CD4-positive, alpha-beta T cell (primary cell): Measurements from ENCODE around the gene MAL. TPM values are rescaled to one million over a fixed set of nuclear protein-coding genes. Genes with fewer than 3 reads are reported as not detected.
A peak's percentile ranks its signal among the peaks of the same experiment; 100 is the strongest.

Source experiments
- ATAC-seq: fragments of 200-7000 bp; cut with Tn5 transposase; one replicate; pipeline ENCODE4 v1.10.0; 2022; ENCODE audit warnings: mild to moderate bottlenecking; ENCODE audit not compliant: poor library complexity
- CTCF ChIA-PET: fragments of 350-600 bp; sonication (Branson Sonifier 250); formaldehyde crosslinking; loops from one replicate; lab custom pipeline; 2021; ENCODE audit warnings: antibody characterized with exemption, inconsistent platforms; lab: Charles Lee
- POLR2A ChIA-PET: fragments of 350-600 bp; sonication (Branson Sonifier 250); formaldehyde crosslinking; loops from one replicate; lab custom pipeline; 2021; ENCODE audit warnings: antibody characterized with exemption, inconsistent platforms; lab: Charles Lee
- DNase-seq, 14 experiments: peaks; one replicate each; pipeline ENCODE4 v3.0.0-alpha.2; 2013 to 2020; ENCODE audit warnings: mixed read lengths in 2 of 14
- H3K27ac ChIP-seq, 2 donors: one replicate each; pipeline versions ENCODE4 v1.5.1 to v1.7.0; 2013; ENCODE audit warnings: low read length in 2 of 2, low read depth in 1 of 2, mild to moderate bottlenecking in 1 of 2
- H3K27me3 ChIP-seq, 2 experiments: 1 replicate in 1 of 2; 2 replicates in 1 of 2; pipeline versions ENCODE4 v1.6.1 to v1.7.0; 2013; ENCODE audit warnings: low read length in 2 of 2, control low read depth in 1 of 2, mild to moderate bottlenecking in 1 of 2, moderate library complexity in 1 of 2; ENCODE audit not compliant: insufficient read depth in 2 of 2, control insufficient read depth in 1 of 2
- H3K36me3 ChIP-seq: one replicate; pipeline ENCODE4 v1.6.1; 2013; ENCODE audit warnings: low read length, control low read depth; ENCODE audit not compliant: insufficient read depth
- H3K4me1 ChIP-seq: one replicate; pipeline ENCODE4 v1.6.1; 2013; ENCODE audit warnings: low read length, control low read depth; ENCODE audit not compliant: insufficient read depth
- H3K4me3 ChIP-seq: one replicate; pipeline ENCODE4 v1.5.1; 2013; ENCODE audit warnings: mild to moderate bottlenecking, low read length, moderate library complexity
- H3K9me3 ChIP-seq, 2 experiments: 1 replicate in 1 of 2; 2 replicates in 1 of 2; pipeline versions ENCODE4 v1.6.1 to v1.7.0; 2013; ENCODE audit warnings: low read length in 2 of 2, mild to moderate bottlenecking in 2 of 2, control low read depth in 1 of 2, moderate library complexity in 1 of 2; ENCODE audit not compliant: control insufficient read depth in 1 of 2, insufficient read depth in 1 of 2
- H3K27ac Mint-ChIP-seq: one replicate; pipeline ENCODE4 v1.8.0; 2020; ENCODE audit warnings: mixed read lengths
- H3K27me3 Mint-ChIP-seq: one replicate; pipeline ENCODE4 v1.8.0; 2021; ENCODE audit warnings: mixed read lengths
- H3K36me3 Mint-ChIP-seq: one replicate; pipeline ENCODE4 v1.8.0; 2021; ENCODE audit warnings: low read depth, mixed read lengths
- H3K4me1 Mint-ChIP-seq: one replicate; pipeline ENCODE4 v1.8.0; 2021; ENCODE audit warnings: low read depth, mixed read lengths
- H3K4me3 Mint-ChIP-seq: one replicate; pipeline ENCODE4 v1.8.0; 2020; ENCODE audit warnings: mild to moderate bottlenecking, mixed read lengths
- H3K9me3 Mint-ChIP-seq: one replicate; pipeline ENCODE4 v1.8.0; 2020; ENCODE audit warnings: mixed read lengths
- CTCF ChIP-seq: fragments of 200-600 bp; IDR thresholded peaks from one replicate; pipeline ENCODE4 v1.8.0; 2022; ENCODE audit warnings: antibody characterized with exemption, mild to moderate bottlenecking
- intact Hi-C, 2 experiments: fragments of 100-400 bp; cut with DNase I in 1 of 2; cut with micrococcal nuclease in 1 of 2; formaldehyde crosslinking; loops; one replicate each; pipeline versions ENCODE4 v1.15.1 to v1.9.0; 2023 to 2025; cut with DNase I, micrococcal nuclease
- total RNA-seq, 174 experiments: library from RNA in 2 of 174; stranded (reverse) in 2 of 174; gene quantifications; one replicate each; pipeline ENCODE4 v1.2.3 and lab custom pipeline; 2021 to 2026

The MAL gene
- total RNA-seq, 2 experiments from 2014 or later: 101 to 102 TPM

DNA sequence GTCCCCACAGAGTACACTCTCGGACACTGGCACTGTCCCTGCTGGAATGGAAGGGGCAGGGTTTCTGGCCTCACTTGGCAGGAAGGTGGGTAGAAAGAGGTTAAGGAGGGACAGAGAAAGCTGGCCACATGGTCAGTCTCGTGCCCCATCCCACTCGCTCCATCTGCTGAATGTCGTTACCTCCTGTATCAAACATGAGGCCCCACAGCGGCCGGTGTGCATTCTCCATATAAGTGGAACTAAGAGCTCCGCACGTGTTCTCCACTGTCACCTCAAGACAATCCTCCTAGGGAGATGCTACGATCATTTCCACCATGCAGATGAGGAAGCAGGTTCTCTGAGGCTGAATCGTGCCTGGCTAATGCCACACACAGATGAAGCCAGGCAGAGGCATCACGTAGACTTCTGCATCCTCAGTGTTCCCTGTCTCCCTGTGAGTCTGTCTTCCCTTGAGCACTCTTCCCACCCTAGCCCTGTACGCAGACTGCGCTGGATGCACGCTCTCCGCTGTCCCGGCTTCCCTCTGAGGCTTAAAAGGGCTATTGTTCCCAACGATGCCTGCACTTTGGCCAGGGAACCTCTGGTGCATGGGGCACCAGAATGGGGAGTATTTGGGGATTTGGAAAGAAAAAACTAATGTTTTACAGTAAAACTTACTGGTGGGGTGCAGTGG, 35.1 kb downstream of the MAL start:
- H3K36me3 Mint-ChIP-seq: no peaks in the 10 kb centered on the region
- TF ChIP-seq CTCF: no peak
- Histone ChIP-seq H3K27ac (no peak overlapping the region), H3K36me3 (no peaks in the 10 kb centered on the region), H3K27me3 (no peaks in the 10 kb centered on the region), H3K4me1 (peaks cover 51% of the 10 kb centered on the region), H3K4me3 (no peak overlapping the region), H3K9me3 (no peaks in the 10 kb centered on the region)
- intact Hi-C loops: no loop called here
- H3K4me3 Mint-ChIP-seq: no peak overlapping the region
- ATAC-seq: no peak
- ChIA-PET POLR2A (interaction anchor here (0.7 to 17.1 kb wide), 3 partner anchors 13 to 36 kb away, joined by 3 to 295 read pairs (median 43); partner anchors contain the start of gene MAL), CTCF (no interaction called here)
- H3K4me1 Mint-ChIP-seq: peaks cover 59% of the 10 kb centered on the region
- no peak for DNase-seq
- no peaks in the 10 kb centered on the region for H3K27me3 Mint-ChIP-seq
- no peaks in the 10 kb centered on the region for H3K9me3 Mint-ChIP-seq
- H3K27ac Mint-ChIP-seq: no peak overlapping the region

DNA sequence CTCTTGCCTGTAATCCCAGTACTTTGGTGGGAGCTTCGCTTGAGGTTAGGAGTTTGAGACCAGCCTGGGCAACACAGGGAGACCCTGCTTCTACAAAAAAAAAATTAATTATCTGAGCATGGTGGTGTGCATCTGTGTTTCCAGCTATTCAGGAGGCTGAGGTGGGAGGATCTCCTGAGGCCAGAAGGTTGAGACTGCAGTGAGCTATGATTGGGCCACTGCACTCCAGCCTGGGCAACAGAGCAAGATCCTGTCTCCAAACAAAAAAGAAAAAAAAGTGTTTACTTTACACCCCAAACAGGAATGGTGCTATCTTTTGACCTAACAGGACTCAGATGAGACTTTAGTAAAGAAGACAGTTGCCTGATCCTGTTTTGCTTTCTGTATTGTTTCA, 35.6 kb downstream of the MAL start:
- TF ChIP-seq CTCF: no peak
- H3K4me1 Mint-ChIP-seq: peaks cover 53% of the 10 kb centered on the region
- no peak for ATAC-seq

DNA sequence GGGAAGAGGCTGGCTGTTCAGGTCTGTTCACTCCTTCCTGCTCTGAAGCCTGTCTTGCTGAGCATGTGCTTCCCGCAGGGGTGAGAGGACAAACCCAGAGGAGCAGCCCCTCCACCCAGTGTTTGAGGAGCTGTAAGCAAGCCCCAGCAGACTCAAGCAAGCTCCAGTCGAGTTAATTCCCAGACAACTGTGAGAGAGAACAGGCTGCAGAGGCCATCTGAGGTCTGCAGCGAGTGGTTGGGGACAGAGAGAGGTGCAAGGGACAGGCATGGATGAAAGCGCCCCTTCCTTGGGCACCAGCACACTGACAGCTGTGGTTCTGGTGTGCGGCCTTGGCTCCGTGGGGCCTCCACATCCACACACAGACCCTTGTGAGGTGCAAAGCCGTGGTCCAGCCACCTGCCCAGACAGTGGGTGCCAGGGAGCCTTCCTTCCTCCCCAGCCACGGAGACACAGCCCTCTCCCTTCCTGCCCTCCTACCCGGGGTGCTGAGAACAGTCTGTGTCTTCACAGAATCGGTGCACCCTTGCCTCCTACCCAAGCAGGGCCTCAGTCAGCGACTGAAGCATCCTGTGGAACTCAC, 36.2 kb downstream of the MAL start:
- Histone ChIP-seq H3K4me1 (peaks cover 40% of the 10 kb centered on the region), H3K4me3 (no peak overlapping the region), H3K27ac (peak overlapping the region in 1 of 2 donors; percentile 40), H3K36me3 (no peaks in the 10 kb centered on the region), H3K27me3 (no peaks in the 10 kb centered on the region), H3K9me3 (no peaks in the 10 kb centered on the region)
- TF ChIP-seq CTCF: no peak
- ChIA-PET POLR2A (interaction anchor here (1.5 to 17.1 kb wide), 6 partner anchors 8 to 39 kb away, joined by 5 to 295 read pairs (median 23); partner anchors contain the start of gene MAL), CTCF (interaction anchor here (1.3 to 4.0 kb wide), 3 partner anchors 15 to 39 kb away, joined by 5 to 26 read pairs (median 12); no protein-coding TSS in a partner anchor)
- peak in 5 of 14 experiments; percentile 26 to 51 (median 33) for DNase-seq
- peak overlapping the region; percentile 80 for H3K27ac Mint-ChIP-seq
- no peaks in the 10 kb centered on the region for H3K36me3 Mint-ChIP-seq
- peak; percentile 67 for ATAC-seq
- no peaks in the 10 kb centered on the region for H3K9me3 Mint-ChIP-seq
- no peak overlapping the region for H3K4me3 Mint-ChIP-seq
- no peaks in the 10 kb centered on the region for H3K27me3 Mint-ChIP-seq
- H3K4me1 Mint-ChIP-seq: peaks cover 48% of the 10 kb centered on the region
- intact Hi-C loops: no loop called here

More for the DNA sequence above, 35.6 kb downstream of the MAL start:
- H3K27ac ChIP-seq: no peak overlapping the region
- no peaks in the 10 kb centered on the region for H3K27me3 ChIP-seq
- DNase-seq: no peak
- H3K36me3 Mint-ChIP-seq: no peaks in the 10 kb centered on the region
- H3K27me3 Mint-ChIP-seq: no peaks in the 10 kb centered on the region
- H3K36me3 ChIP-seq: no peaks in the 10 kb centered on the region
- no peaks in the 10 kb centered on the region for H3K9me3 Mint-ChIP-seq
- peak overlapping the region; percentile 80 for H3K27ac Mint-ChIP-seq
- ChIA-PET CTCF (interaction anchor here (4.0 kb wide), 1 partner anchor 38 kb away, joined by 26 read pairs; no protein-coding TSS in a partner anchor), POLR2A (interaction anchor here (2.5 to 17.1 kb wide), 4 partner anchors 8 to 36 kb away, joined by 19 to 295 read pairs (median 35); partner anchors contain the start of gene MAL)
- H3K4me3 ChIP-seq: no peak overlapping the region
- peaks cover 46% of the 10 kb centered on the region for H3K4me1 ChIP-seq
- H3K4me3 Mint-ChIP-seq: no peak overlapping the region
- H3K9me3 ChIP-seq: no peaks in the 10 kb centered on the region
- intact Hi-C loops: no loop called here
